Nephron (organoid): ENCODE results near the gene C19orf47.

Experiments
- H3K27ac Mint-ChIP-seq, 3 experiments: 2 replicates each; pipeline ENCODE4 v1.8.0; 2020; ENCODE audit warnings: mixed read lengths in 3 of 3, mild to moderate bottlenecking in 2 of 3, moderate library complexity in 1 of 3
- H3K27me3 Mint-ChIP-seq: 2 replicates; pipeline ENCODE4 v1.8.0; 2021; ENCODE audit warnings: low read depth, mild to moderate bottlenecking, moderate library complexity, mixed read lengths
- H3K36me3 Mint-ChIP-seq: 2 replicates; pipeline ENCODE4 v1.8.0; 2020; ENCODE audit warnings: low read depth, mixed read lengths
- H3K4me1 Mint-ChIP-seq: 2 replicates; pipeline ENCODE4 v1.8.0; 2020; ENCODE audit warnings: mixed read lengths
- H3K4me3 Mint-ChIP-seq, 3 experiments: 2 replicates each; pipeline ENCODE4 v1.8.0; 2020; ENCODE audit warnings: mild to moderate bottlenecking in 3 of 3, mixed read lengths in 3 of 3, moderate library complexity in 2 of 3
- H3K9me3 Mint-ChIP-seq: 2 replicates; pipeline ENCODE4 v1.8.0; 2020; ENCODE audit warnings: mixed read lengths
- TF ChIP-seq, protein P1 (sequence below), 3 experiments: fragments of 200-600 bp; sonication (generic); IDR thresholded peaks; one replicate each; pipeline ENCODE4 v1.5.0; 2021; ENCODE audit warnings: antibody characterized with exemption in 3 of 3; ENCODE audit not compliant: unreplicated experiment in 3 of 3

Gene C19orf47

DNA sequence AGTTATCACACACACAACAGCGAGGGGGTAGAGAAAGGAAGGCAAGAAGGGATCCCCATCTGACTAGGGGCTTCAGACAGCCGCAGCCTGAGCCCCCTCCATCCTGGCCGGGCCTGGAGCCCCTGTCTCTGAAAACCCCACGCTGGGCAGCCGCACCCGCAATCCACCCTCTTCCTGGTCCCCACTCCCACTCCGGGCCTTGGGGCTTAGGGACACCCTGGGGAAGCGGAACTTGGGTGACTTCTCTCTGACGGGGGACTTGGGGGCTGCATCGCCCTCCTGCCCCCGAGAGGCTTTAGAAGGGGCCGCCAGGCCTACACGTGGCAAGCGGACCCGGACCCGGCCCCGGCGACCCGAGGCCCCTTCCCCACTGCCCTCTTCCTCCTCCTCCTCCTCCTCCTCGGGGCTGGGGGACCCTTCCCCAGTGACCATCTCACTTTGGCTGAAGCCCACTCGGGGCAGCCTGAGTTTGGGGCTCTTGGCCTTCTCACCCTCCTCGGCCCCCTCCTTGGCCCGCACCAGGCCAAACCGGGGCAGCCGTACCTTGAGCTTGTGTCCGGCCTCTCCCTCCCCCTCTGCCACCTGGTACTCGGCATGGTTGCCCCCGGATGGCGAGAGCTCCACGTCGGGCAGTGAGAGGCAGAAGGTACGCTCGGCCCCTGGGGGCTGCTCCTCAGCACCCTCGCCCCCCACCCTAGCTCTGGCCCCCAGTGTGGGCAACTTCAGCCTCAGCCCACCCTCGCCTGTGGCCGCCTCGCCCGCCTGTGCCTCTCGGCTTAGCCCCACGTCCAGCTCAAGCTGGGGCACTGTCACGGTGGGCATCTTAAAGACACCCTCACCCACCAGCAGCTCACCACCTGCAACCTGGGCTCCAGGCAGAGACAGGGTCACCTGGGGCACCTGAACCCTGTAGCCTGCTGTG, 46.0 kb upstream of the C19orf47 start:
- peaks cover 3% of the 10 kb centered on the region for H3K36me3 Mint-ChIP-seq
- peaks cover 3% of the 10 kb centered on the region for H3K4me1 Mint-ChIP-seq
- TF ChIP-seq, protein P1, sequence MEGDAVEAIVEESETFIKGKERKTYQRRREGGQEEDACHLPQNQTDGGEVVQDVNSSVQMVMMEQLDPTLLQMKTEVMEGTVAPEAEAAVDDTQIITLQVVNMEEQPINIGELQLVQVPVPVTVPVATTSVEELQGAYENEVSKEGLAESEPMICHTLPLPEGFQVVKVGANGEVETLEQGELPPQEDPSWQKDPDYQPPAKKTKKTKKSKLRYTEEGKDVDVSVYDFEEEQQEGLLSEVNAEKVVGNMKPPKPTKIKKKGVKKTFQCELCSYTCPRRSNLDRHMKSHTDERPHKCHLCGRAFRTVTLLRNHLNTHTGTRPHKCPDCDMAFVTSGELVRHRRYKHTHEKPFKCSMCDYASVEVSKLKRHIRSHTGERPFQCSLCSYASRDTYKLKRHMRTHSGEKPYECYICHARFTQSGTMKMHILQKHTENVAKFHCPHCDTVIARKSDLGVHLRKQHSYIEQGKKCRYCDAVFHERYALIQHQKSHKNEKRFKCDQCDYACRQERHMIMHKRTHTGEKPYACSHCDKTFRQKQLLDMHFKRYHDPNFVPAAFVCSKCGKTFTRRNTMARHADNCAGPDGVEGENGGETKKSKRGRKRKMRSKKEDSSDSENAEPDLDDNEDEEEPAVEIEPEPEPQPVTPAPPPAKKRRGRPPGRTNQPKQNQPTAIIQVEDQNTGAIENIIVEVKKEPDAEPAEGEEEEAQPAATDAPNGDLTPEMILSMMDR (IDR thresholded peaks at IDR 0.05; ENCODE audit: unreplicated experiment in 3 of 3): no peak
- peaks cover 5% of the 10 kb centered on the region for H3K27me3 Mint-ChIP-seq
- H3K9me3 Mint-ChIP-seq: no peaks in the 10 kb centered on the region
- no peak overlapping the region for H3K27ac Mint-ChIP-seq
- H3K4me3 Mint-ChIP-seq: no peak overlapping the region

DNA sequence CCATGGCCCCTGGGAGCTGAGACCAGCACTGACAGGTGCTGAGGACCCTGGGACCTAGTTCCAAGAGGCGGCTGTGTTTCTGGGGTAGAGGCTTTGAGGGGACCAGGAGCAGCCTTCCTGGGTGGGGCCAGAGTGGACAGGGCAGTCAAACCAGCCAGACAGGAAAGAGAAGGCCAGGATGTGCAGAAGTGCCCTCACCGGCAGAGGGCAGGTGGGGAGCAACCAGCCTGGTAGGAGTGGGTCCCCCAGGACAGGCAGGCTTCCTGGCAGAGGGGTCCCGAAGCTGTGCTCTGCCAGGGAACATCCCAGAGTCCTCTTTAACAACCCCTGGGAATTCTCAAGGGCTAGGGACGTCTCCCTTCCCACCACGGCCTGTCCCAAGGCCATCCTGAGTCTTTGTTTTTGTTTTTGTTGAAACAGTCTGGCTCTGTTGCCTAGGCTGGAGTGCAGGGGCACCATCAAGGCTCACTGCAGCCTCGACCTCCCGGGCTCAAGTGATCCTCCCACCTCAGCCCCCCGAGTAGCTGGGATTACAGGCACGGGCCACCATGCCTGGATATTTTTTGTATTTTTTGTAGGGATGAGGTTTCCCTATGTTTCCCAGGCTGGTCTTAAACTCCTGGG, 44.8 kb upstream of the C19orf47 start:
- Mint-ChIP-seq H3K4me1 (no peaks in the 10 kb centered on the region), H3K36me3 (no peaks in the 10 kb centered on the region), H3K4me3 (no peak overlapping the region)

DNA sequence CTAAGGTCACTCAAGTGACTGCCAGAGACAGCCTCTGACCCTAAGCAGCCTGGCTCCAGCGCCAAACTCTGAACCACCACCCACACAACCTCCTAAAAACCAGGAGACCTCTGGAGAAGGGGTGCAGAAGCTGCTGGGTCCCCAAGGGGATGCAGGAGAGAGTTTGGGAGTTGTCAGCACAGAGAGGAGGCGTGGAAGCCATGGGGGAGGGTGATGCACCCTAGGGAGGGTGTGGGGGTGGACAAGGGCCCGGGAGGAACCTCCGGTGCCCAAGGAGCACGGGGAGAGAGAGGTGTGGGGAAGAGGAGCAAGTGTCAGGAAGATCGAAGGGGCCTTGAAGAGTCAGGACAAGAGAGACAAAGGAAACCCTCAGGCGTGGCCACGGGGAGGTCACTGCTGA, 43.9 kb upstream of the C19orf47 start:
- no peak overlapping the region for H3K4me3 Mint-ChIP-seq
- H3K27ac Mint-ChIP-seq: no peak overlapping the region
- no peaks in the 10 kb centered on the region for H3K9me3 Mint-ChIP-seq
- H3K27me3 Mint-ChIP-seq: peaks cover 5% of the 10 kb centered on the region
- H3K4me1 Mint-ChIP-seq: peaks cover 2% of the 10 kb centered on the region
- H3K36me3 Mint-ChIP-seq: no peaks in the 10 kb centered on the region
- TF ChIP-seq, protein P1 (IDR thresholded peaks at IDR 0.05; ENCODE audit: unreplicated experiment in 3 of 3): no peak

More for the DNA sequence above, 44.8 kb upstream of the C19orf47 start:
- Mint-ChIP-seq H3K27me3 (peaks cover 5% of the 10 kb centered on the region), H3K27ac (no peak overlapping the region), H3K9me3 (no peaks in the 10 kb centered on the region)
- TF ChIP-seq, protein P1 (IDR thresholded peaks at IDR 0.05; ENCODE audit: unreplicated experiment in 3 of 3): no peak

DNA sequence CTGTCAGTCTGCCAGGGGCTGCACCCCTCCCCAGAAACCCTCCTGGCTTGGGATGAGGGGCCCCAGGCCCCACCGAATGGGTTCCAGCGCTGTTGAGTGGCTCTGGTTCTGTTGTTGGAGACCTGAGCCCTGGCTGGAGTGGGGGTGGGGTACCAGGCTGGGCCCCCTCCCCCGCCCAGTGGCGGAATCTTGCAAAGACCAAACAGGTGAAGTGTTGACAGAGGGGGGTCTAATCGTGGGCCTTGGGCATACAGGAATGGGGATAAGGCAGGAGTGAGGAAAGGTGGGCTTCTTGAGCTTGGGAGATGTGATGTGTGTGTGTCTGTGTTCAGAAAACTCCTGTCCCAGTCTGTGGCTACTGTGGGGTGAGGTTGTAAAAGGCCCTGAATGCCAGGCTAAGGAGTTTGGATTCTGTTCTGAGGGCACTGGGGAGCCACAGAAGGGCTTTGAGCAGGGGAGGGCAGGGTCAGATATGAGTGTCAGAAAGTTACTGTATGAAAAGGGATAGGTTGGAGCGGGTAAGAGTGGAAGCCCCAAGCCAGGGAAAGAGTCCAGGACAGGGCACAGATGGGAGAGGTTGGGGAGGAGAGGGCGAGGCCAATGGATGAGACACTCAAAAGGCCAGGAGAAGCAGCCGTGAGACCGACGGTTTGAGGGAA, 42.0 kb upstream of the C19orf47 start, which contains the start of gene HIPK4:
Gene HIPK4 (minus strand): TSS at position 98 of the 659 bp plus-strand sequence. CDS start 279 bp downstream, outside the sequence.
- Mint-ChIP-seq H3K27ac (no peak within 1 kb of the TSS), H3K36me3 (no peaks in the 10 kb centered on the region), H3K4me1 (peaks cover 6% of the 10 kb centered on the region), H3K4me3 (no peak within 1 kb of the TSS), H3K9me3 (no peaks in the 10 kb centered on the region), H3K27me3 (no peaks in the 10 kb centered on the region)
- TF ChIP-seq, protein P1 (IDR thresholded peaks at IDR 0.05; ENCODE audit: unreplicated experiment in 3 of 3): no peak

DNA sequence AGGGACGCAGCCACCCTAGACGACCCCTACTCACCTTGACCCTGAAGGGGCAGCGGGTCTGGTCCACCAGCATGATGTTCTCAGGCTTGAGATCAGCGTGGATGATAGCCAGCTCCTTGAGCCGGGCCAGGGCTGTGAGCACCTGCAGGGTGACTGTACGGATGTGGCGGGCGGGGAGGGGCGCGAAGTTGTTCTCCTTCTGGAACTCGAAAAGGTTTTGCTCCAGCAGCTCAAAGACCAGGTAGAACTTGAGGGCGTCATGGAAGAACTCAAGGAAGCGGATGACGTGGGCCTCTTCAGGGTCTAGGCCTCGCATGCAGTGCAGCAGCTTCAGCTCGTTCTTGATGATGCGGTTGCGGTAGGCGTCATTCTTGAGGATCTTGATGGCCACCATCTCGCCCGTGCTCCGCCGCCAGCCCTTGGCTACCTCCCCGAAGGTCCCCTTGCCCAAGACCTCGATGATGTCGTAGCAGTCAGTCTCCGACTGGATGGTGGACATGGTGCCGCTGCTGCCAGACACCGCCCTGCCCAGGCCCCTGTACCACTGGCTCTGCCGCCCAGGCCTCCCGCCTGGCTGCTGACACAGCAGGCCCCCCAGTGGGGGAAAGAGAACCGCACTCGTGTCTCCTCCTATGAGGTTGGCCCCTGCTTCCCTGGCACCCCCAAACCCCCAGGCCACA, 41.3 kb upstream of the C19orf47 start:
- TF ChIP-seq, protein P1 (IDR thresholded peaks at IDR 0.05; ENCODE audit: unreplicated experiment in 3 of 3): no peak
- no peaks in the 10 kb centered on the region for H3K36me3 Mint-ChIP-seq
- H3K27me3 Mint-ChIP-seq: no peaks in the 10 kb centered on the region
- no peak overlapping the region for H3K27ac Mint-ChIP-seq
- no peaks in the 10 kb centered on the region for H3K9me3 Mint-ChIP-seq
- H3K4me3 Mint-ChIP-seq: no peak overlapping the region
- H3K4me1 Mint-ChIP-seq: peaks cover 6% of the 10 kb centered on the region
